Psoas muscle (tissue), 8 donors: Measurements from ENCODE around the gene ELN. TPM values are rescaled to one million over a fixed set of nuclear protein-coding genes. Genes with fewer than 3 reads are reported as not detected.
"Not testable (repeated sequence)": the region's sequence is repeated elsewhere in the genome, so short reads cannot be mapped to it uniquely, and the experiment has no call there.

ENCODE experiments used
- ATAC-seq, 4 donors: fragments of 200-7000 bp; cut with Tn5 transposase; one replicate each; pipeline ENCODE4 v1.9.1; 2020; ENCODE audit warnings: moderate library complexity in 3 of 4, mild to moderate bottlenecking in 2 of 4
- DNase-seq, 2 donors: peaks; one replicate each; pipeline ENCODE4 v3.0.0-alpha.2; 2020
- H3K27ac ChIP-seq: fragments of 200-600 bp; one replicate; pipeline ENCODE4 v1.8.0; 2022
- H3K27me3 ChIP-seq, 3 donors: fragments of 200-600 bp in 1 of 3; one replicate each; pipeline versions ENCODE4 v1.6.1 to v1.8.0; 2013 to 2022; ENCODE audit warnings: low read length in 2 of 3, mild to moderate bottlenecking in 2 of 3, moderate library complexity in 1 of 3; ENCODE audit not compliant: insufficient read depth in 3 of 3
- H3K36me3 ChIP-seq, 2 donors: fragments of 200-600 bp in 1 of 2; one replicate each; pipeline versions ENCODE4 v1.6.1 to v1.8.0; 2013 to 2022; ENCODE audit warnings: low read depth in 1 of 2, mild to moderate bottlenecking in 1 of 2, moderate library complexity in 1 of 2; ENCODE audit not compliant: insufficient read depth in 1 of 2
- H3K4me1 ChIP-seq: fragments of 200-600 bp; one replicate; pipeline ENCODE4 v1.8.0; 2022
- H3K4me3 ChIP-seq: fragments of 200-600 bp; one replicate; pipeline ENCODE4 v1.8.0; 2022; ENCODE audit warnings: mild to moderate bottlenecking
- H3K9me3 ChIP-seq: fragments of 200-600 bp; one replicate; pipeline ENCODE4 v1.8.0; 2022
- CTCF ChIP-seq: fragments of 200-600 bp; IDR thresholded peaks from one replicate; pipeline ENCODE4 v1.8.0; 2022; ENCODE audit warnings: antibody characterized with exemption
- WGBS, 3 donors: extraction: QIAGEN DNeasy Blood & Tissue Kit; methylation state at CpG; one replicate each; pipeline versions ENCODE4 v1.1.6 to v1.1.7; 2013; 5-methylcytosine and 5-hydroxymethylcytosine counted together
- intact Hi-C, 2 donors: fragments of 100-400 bp; cut with DNase I; formaldehyde crosslinking; loops; one replicate each; pipeline versions ENCODE4 v1.11.0 to v1.14.2; 2022
- polyA plus RNA-seq, 3 donors: library from polyadenylated mRNA; stranded (reverse); fragments of 200-250 nt; gene quantifications; one replicate each; pipeline ENCODE4 v1.2.3, GENCODE V29; 2013
- total RNA-seq, 4 donors: library from RNA; stranded (reverse); fragmentation: NEBNext Ultra II Directional in 2 of 4; extraction: Animal tissue kit (Norgen Biotek cat#: 25700) in 2 of 4; gene quantifications; one replicate each; pipeline versions ENCODE4 v1.2.1 to v1.2.4, GENCODE V29; 2021 to 2023
- donor health status: healthy with polysubstance abuse.
- donor health status: DM: no; HTN: no; CAD: no; lungs with moderate emphysema.
- donor health status: Bipolar disorder and iron deficiency.
- donor health status: healthy.
- donor health status: DM: yes; HTN: yes; CAD: no.
- donor health status: DM: no; HTN: no; CAD: no.
- donor health status: DM: no; HTN: no; CAD: no.
- donor health status: DM: yes; HTN: yes; CAD: no.

The ELN gene
- total and polyA plus RNA-seq, 7 donors: 10.6 to 41.1 (median 16.3) TPM

- TF ChIP-seq CTCF: no peak
- DNase-seq (no peak), ATAC-seq (no peak)
- Histone ChIP-seq H3K36me3 (no peaks in the 10 kb centered on the region), H3K4me3 (no peak overlapping the region), H3K9me3 (no peaks in the 10 kb centered on the region), H3K27me3 (no peaks in the 10 kb centered on the region), H3K27ac (no peak overlapping the region), H3K4me1 (peaks cover 18% of the 10 kb centered on the region)
- intact Hi-C loops: no loop called here
Observed at GRCh38 chr7:74007242-74007567, 20.8 kb upstream of the ELN start.

- peaks cover 32% of the 10 kb centered on the region for H3K4me1 ChIP-seq
- H3K36me3 ChIP-seq: no peaks in the 10 kb centered on the region
- H3K9me3 ChIP-seq: no peaks in the 10 kb centered on the region
- 97 to 100% (median 98%) methylated on average over 3 of the region's 3 CpGs for WGBS, 3 donors
- intact Hi-C loops: no loop called here
- no peak overlapping the region for H3K27ac ChIP-seq
- H3K27me3 ChIP-seq: no peaks in the 10 kb centered on the region
- TF ChIP-seq CTCF: no peak
- ATAC-seq: no peak
- H3K4me3 ChIP-seq: no peak overlapping the region
- DNase-seq: no peak
Observed at GRCh38 chr7:74008687-74009086, 19.3 kb upstream of the ELN start.

- intact Hi-C loops: no loop called here
- Histone ChIP-seq H3K36me3 (no peaks in the 10 kb centered on the region), H3K27ac (peak overlapping the region; percentile 74), H3K4me1 (peaks cover 36% of the 10 kb centered on the region), H3K4me3 (no peak overlapping the region), H3K9me3 (no peaks in the 10 kb centered on the region), H3K27me3 (no peaks in the 10 kb centered on the region)
- 29 to 42% (median 37%) methylated on average over 14 of the region's 14 CpGs for WGBS, 3 donors
- TF ChIP-seq CTCF: no peak
- ATAC-seq: peak; percentile 79 to 88 (median 85)
- peak; percentile 63 to 90 for DNase-seq
Observed at GRCh38 chr7:74009719-74010118, 18.3 kb upstream of the ELN start.

GRCh38 chr7:74010407-74010806 lies 17.6 kb upstream of the ELN start:
- 19 to 31% (median 27%) methylated on average over 15 to 16 of the region's 16 CpGs for WGBS, 3 donors

GRCh38 chr7:74011421-74011820 lies 16.6 kb upstream of the ELN start:
- H3K27ac ChIP-seq: not testable (repeated sequence)

More at GRCh38 chr7:74010407-74010806, 17.6 kb upstream of the ELN start:
- Histone ChIP-seq H3K27ac (peak overlapping the region; percentile 74), H3K4me1 (peaks cover 36% of the 10 kb centered on the region), H3K9me3 (no peaks in the 10 kb centered on the region), H3K36me3 (no peaks in the 10 kb centered on the region), H3K27me3 (no peaks in the 10 kb centered on the region), H3K4me3 (no peak overlapping the region)
- ATAC-seq (peak in 3 of 4 donors; percentile 23 to 37 (median 34)), DNase-seq (peak in 1 of 2 donors; percentile 71)
- TF ChIP-seq CTCF: no peak
- intact Hi-C loops: no loop called here

More at GRCh38 chr7:74011421-74011820, 16.6 kb upstream of the ELN start:
- H3K4me3 ChIP-seq, H3K27me3 ChIP-seq, H3K9me3 ChIP-seq, ATAC-seq, intact Hi-C loops, DNase-seq, H3K36me3 ChIP-seq: not testable (repeated sequence)
- H3K4me1 ChIP-seq: peaks cover 36% of the 10 kb centered on the region
- 88 to 95% (median 89%) methylated on average over 4 of the region's 4 CpGs for WGBS, 3 donors
